Kidney (tissue), 14 donors: ENCODE data around the gene ANO2. TPM values are rescaled to one million over a fixed set of nuclear protein-coding genes. Genes with fewer than 3 reads are reported as not detected.

ENCODE experiments used
- DNase-seq, 5 donors: peaks; one replicate each; pipeline ENCODE4 v3.0.0-alpha.2; 2013 to 2020
- FAIRE-seq: peaks from 2 replicates; lab custom pipeline; 2012; peaks lifted over from hg19 to GRCh38; lab: Jason Lieb, UNC
- H3K27ac ChIP-seq, 2 donors: one replicate each; pipeline ENCODE4 v1.7.0; 2013; ENCODE audit warnings: low read depth in 2 of 2, low read length in 2 of 2, inconsistent platforms in 1 of 2
- H3K27me3 ChIP-seq: one replicate; pipeline ENCODE4 v1.7.1; 2013; ENCODE audit warnings: low read length, inconsistent platforms; ENCODE audit not compliant: control insufficient read depth, insufficient read depth
- H3K36me3 ChIP-seq, 3 donors: one replicate each; pipeline versions ENCODE4 v1.7.0 to v1.7.1; 2013; ENCODE audit warnings: low read length in 3 of 3, control low read depth in 1 of 3, inconsistent platforms in 1 of 3; ENCODE audit not compliant: insufficient read depth in 3 of 3, control insufficient read depth in 2 of 3
- H3K4me1 ChIP-seq, 3 donors: one replicate each; pipeline versions ENCODE4 v1.7.0 to v1.7.1; 2013; ENCODE audit warnings: low read length in 3 of 3, inconsistent platforms in 1 of 3, low read depth in 1 of 3; ENCODE audit not compliant: control insufficient read depth in 2 of 3, insufficient read depth in 2 of 3
- H3K4me3 ChIP-seq, 3 donors: one replicate each; pipeline versions ENCODE4 v1.7.0 to v1.8.1; 2013; ENCODE audit warnings: low read length in 3 of 3, control low read depth in 1 of 3, inconsistent platforms in 1 of 3
- H3K9ac ChIP-seq, 3 donors: one replicate each; pipeline versions ENCODE4 v1.7.0 to v1.7.1; 2013; ENCODE audit warnings: low read length in 3 of 3, control low read depth in 1 of 3, inconsistent platforms in 1 of 3
- H3K9me3 ChIP-seq, 3 donors: one replicate each; pipeline versions ENCODE4 v1.7.0 to v1.7.1; 2013; ENCODE audit warnings: low read length in 3 of 3, control low read depth in 1 of 3, inconsistent platforms in 1 of 3; ENCODE audit not compliant: control insufficient read depth in 2 of 3, insufficient read depth in 1 of 3
- intact Hi-C: fragments of 100-400 bp; cut with DNase I; formaldehyde crosslinking; loops from one replicate; pipeline ENCODE4 v1.11.1; 2022
- polyA plus RNA-seq: library from polyadenylated mRNA; stranded (reverse); fragments of 350-450 nt; fragmentation: Illumina TruSeq; extraction: RNeasy Lipid Tissue Mini Kit (QIAGEN cat#74804); gene quantifications from one replicate; pipeline ENCODE4 v1.2.3, GENCODE V29; 2014; ENCODE audit warnings: low read depth, low replicate concordance; ENCODE audit not compliant: insufficient read depth
- total RNA-seq: library from RNA; stranded (reverse); fragmentation: NEBNext Ultra II Directional; extraction: Animal tissue kit (Norgen Biotek cat#: 25700); gene quantifications from one replicate; pipeline ENCODE4 v1.2.1, GENCODE V29; 2021
- TF ChIP-seq, protein P1 (sequence below): IDR thresholded peaks from 3 replicates; pipeline ENCODE4 v1.5.1; 2012; ENCODE audit warnings: mild to moderate bottlenecking, moderate library complexity, borderline replicate concordance; ENCODE audit not compliant: insufficient read depth; ENCODE audit errors: extremely low read depth
- donor health status: control.
- donor health status: control.
- donor health status: control.
- donor health status: control.
- donor health status: control.
- donor health status: DM: yes; HTN: yes; CAD: no.
- donor health status: Normal renal cell carcinoma (clear cell type).

ANO2 gene
- total and polyA plus RNA-seq, 2 donors from 2014 or later = 0.34 to 4.4 TPM

DNA sequence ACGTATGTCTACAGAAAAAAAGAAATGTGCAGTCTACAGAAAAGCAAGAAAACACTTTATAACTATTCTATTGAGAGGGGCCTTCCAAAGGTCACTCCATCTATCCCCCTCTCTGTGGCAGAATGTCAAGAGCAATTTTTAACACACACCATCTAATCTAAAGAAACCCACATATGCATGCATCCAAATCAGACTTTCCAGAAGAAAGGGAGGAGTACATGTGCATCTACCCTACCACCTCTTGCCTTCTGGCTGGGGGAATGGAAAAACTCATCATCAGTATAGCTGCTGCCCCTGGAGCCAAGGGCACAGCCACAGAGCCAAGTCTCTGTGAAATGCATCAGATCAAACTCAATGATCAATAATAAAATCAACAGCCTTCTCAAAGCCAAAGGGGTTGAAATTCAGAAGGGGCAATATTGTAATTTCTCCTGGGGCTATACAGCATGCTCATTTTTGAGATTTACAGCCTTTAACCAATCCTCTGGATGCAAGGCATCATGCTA lies 63.9 kb downstream of the ANO2 start:
- Histone ChIP-seq H3K27me3 (no peaks in the 10 kb centered on the region), H3K36me3 (no peaks in the 10 kb centered on the region), H3K4me1 (no peaks in the 10 kb centered on the region), H3K9ac (no peak overlapping the region), H3K9me3 (no peaks in the 10 kb centered on the region), H3K27ac (no peak overlapping the region), H3K4me3 (no peak overlapping the region)
- no peak for FAIRE-seq
- intact Hi-C loops = no loop called here
- TF ChIP-seq, protein P1, sequence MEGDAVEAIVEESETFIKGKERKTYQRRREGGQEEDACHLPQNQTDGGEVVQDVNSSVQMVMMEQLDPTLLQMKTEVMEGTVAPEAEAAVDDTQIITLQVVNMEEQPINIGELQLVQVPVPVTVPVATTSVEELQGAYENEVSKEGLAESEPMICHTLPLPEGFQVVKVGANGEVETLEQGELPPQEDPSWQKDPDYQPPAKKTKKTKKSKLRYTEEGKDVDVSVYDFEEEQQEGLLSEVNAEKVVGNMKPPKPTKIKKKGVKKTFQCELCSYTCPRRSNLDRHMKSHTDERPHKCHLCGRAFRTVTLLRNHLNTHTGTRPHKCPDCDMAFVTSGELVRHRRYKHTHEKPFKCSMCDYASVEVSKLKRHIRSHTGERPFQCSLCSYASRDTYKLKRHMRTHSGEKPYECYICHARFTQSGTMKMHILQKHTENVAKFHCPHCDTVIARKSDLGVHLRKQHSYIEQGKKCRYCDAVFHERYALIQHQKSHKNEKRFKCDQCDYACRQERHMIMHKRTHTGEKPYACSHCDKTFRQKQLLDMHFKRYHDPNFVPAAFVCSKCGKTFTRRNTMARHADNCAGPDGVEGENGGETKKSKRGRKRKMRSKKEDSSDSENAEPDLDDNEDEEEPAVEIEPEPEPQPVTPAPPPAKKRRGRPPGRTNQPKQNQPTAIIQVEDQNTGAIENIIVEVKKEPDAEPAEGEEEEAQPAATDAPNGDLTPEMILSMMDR = no peak
- no peak for DNase-seq

DNA sequence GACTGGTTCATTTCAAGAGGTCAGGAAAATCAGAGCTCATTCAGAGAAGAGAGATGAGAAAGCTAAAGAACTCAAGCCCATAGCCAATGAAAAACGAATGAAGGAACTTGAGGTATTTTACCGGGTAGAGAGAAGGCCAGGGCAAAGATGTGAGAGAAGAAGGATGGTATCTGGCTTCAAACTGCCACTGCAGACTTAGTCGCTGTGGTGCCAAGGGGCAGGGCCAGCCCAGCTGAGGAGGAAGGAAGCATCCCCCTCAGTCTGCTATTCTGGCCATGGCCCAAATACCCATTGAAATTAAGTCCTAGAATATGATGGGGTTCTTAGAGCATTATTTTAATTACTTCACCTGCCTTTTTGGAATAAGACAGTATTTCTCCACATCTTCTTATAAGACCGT lies 69.2 kb downstream of the ANO2 start:
- TF ChIP-seq, protein P1 = no peak
- no peak overlapping the region for H3K9ac ChIP-seq

DNA sequence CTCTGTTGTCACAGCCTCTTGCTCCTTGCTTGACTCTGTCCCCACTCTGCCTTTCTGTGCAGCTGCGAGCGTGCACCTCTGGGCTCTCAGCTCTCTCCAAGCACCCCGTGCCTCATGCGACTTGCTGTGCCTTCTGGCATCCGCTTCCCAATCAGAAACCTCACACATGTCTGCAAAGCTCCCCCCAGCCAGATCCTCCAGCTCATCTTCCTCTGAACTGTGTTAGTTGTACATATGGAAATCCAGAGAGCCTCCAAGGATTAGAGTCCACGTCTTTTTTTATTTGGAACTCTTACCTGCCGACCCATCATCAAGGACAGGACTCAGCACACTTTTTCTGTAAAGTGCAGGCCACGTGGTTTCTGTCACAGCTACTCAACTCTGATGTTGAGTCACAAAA lies 70.5 kb downstream of the ANO2 start:
- Histone ChIP-seq H3K4me1 (no peaks in the 10 kb centered on the region), H3K36me3 (no peaks in the 10 kb centered on the region), H3K9ac (no peak overlapping the region), H3K27ac (no peak overlapping the region), H3K27me3 (no peaks in the 10 kb centered on the region), H3K4me3 (no peak overlapping the region), H3K9me3 (no peaks in the 10 kb centered on the region)
- TF ChIP-seq, protein P1 = no peak
- intact Hi-C loops = no loop called here
- DNase-seq (no peak), FAIRE-seq (no peak)

More for the DNA sequence above, 69.2 kb downstream of the ANO2 start:
- H3K9me3 ChIP-seq = no peaks in the 10 kb centered on the region
- no peaks in the 10 kb centered on the region for H3K36me3 ChIP-seq
- H3K4me3 ChIP-seq = no peak overlapping the region
- DNase-seq (no peak), FAIRE-seq (no peak)
- no peak overlapping the region for H3K27ac ChIP-seq
- H3K4me1 ChIP-seq = no peaks in the 10 kb centered on the region
- H3K27me3 ChIP-seq = no peaks in the 10 kb centered on the region
- intact Hi-C loops = no loop called here
